HG03025 (cell line): ENCODE measurements around the gene ELAC1.
A peak's percentile ranks its signal among the peaks of the same experiment; 100 is the strongest.
"Not testable (repeated sequence)": the region's sequence is repeated elsewhere in the genome, so short reads cannot be mapped to it uniquely, and the experiment has no call there.

Experiments used
- ATAC-seq: cut with Tn5 transposase; IDR thresholded peaks from one replicate; pipeline ENCODE4 v1.9.1; 2021; ENCODE audit warnings: mild to moderate bottlenecking, moderate library complexity; ENCODE audit not compliant: unreplicated experiment, low FRiP score

Gene ELAC1, protein sequence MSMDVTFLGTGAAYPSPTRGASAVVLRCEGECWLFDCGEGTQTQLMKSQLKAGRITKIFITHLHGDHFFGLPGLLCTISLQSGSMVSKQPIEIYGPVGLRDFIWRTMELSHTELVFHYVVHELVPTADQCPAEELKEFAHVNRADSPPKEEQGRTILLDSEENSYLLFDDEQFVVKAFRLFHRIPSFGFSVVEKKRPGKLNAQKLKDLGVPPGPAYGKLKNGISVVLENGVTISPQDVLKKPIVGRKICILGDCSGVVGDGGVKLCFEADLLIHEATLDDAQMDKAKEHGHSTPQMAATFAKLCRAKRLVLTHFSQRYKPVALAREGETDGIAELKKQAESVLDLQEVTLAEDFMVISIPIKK

DNA sequence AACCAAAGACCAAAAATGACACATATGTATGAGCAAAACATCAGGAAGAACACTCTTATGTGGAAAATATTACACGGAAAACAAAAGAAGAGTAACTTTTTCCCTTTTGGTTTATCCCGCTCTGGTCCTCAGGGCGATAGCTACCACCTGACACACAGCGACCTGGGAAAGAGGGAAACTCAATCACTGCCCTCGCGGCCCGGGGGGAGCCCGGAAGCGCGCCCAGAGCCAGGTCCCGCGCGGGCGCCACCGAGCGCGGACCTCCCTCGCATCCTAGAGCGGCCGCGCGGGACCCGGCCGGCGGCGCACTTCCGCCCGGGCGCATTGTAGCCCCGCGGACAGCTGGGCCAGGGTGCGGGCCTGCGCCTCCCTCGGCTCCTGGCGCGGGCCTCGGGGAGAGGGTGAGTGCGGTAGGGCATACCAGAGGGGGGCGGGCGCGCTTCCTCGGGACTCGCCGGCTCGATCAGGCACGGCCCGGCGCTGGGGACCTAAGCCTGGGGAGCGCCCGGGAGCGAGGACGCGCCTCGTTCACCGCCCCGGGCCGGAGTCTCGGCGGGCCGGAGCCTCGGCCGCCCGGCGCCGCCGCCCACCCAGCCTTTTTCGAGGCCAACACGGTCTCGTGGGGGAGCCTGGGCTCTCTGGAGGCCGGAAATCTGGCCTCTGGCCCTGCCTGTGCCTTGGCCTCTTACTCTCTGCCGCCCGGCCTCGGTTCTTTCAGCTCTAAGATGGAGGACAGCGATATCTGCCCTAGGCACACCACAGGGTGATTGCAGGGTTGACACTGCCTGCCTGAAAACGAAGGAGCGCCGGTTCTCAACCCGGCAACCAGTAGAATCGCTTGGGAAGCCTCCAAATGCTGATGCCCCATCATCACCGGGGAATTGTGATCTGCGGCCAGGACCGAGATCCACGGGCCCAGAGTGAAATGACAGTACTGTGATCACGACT lies at the start of gene ELAC1:
Gene ELAC1, plus strand, starts transcription at position 327 of the 948 bp plus-strand sequence. CDS start 6,365 bp downstream, outside the sequence.
- peak; percentile 97 for ATAC-seq

GRCh38 chr18:50918153-50918552 lies 49.7 kb upstream of the ELAC1 start:
- ATAC-seq: no peak

DNA sequence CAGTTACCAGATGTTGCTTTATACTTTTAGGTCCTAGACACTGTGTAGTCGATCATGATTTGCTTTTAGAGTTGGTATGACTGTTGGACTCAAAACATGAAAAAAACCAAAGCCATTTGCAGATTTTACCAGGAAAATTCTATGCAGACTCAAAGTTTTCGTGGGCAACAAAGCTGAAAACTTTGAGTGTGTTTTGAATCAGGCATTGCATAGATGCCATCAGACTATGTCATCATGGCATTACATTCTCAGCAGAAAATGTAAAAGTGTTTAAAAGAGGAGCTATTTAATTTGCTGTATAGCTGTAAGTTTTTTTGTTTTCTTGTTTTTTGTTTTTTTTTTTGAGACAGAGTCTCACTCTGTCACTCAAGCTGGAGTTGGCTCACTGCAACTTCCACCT lies 43.5 kb upstream of the ELAC1 start:
- ATAC-seq: no peak

DNA sequence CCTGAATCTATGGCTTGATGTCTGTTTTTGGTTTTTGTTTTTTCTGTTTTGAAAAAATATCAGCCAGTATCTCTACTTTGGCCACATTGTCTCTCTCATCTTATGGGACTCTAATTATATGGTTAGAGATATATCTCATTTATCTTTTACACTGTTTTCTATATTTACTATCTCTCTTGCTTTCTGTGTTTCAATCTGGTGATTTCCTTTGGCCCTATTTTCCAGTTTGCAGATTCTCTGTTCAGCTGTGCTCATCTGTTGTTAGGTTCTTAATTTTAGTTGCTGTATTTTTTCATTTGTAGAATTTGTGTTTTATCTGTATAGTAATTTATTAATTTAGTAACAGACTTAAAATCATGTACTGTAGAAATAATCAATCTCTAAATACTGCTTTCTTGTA lies 41.3 kb upstream of the ELAC1 start:
- ATAC-seq: no peak

DNA sequence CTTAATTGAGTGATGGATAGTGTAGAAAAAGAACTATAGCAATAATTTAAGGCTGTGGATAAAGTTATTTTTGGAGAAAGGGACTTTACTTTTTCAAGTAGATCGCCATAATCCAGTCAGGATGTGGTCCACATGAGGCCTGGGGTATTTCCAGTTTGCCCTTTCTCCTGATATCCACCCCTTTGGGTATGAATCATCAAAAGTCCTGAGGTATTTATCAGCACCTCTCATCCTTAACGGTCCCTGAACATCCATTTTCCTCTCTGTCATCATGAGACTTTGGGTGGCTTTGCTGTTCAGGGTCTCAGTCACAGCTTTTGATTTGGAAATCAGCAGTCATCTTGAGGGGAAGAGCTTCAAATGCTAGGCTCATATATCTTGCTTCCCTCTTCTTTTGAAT lies 39.3 kb upstream of the ELAC1 start:
- no peak for ATAC-seq

- no peak for ATAC-seq
Observed at GRCh38 chr18:50933684-50934083, 34.2 kb upstream of the ELAC1 start.

GRCh38 chr18:50934545-50935211 lies 33.2 kb upstream of the ELAC1 start:
- ATAC-seq: no peak

GRCh38 chr18:50935493-50936191 lies 32.2 kb upstream of the ELAC1 start:
- no peak for ATAC-seq

DNA sequence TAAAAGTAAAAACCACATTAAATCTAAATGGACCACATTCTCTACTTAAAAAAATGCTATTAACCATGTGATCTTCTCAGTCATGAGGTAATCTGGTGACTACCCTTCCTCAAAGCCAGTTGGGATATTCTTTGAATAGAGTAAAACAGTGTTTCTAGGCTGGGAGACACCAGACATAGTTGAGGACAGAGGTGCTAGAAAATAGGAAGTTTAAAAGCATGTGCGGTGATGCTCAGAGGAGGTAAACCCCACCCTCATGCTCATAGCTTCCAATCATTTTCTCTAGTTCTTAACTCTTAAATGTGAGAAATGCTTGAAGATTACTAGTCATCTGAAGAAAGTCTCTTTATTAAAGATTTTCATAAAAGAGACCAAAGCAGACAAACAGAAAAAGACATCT lies 30.7 kb upstream of the ELAC1 start:
- ATAC-seq: no peak

DNA sequence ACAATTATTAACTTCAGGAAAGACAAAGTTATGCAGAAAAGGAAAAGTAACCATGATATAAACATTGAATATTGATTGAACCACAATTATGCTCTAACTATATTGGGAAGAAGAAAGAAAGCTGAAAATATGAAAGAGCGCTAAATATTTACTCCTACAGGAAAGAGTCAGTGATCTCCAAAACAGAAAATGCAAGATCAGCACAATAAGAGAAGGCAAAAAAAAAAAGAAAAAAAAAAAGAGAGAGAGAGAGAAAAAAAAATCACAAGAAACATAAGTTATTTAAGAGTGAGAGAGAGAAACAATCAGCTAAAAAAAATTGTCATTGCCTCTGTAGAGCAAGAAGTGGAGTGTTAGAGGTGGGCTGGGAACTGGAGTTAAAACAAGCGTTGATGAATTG lies 28.9 kb upstream of the ELAC1 start:
- ATAC-seq: no peak

DNA sequence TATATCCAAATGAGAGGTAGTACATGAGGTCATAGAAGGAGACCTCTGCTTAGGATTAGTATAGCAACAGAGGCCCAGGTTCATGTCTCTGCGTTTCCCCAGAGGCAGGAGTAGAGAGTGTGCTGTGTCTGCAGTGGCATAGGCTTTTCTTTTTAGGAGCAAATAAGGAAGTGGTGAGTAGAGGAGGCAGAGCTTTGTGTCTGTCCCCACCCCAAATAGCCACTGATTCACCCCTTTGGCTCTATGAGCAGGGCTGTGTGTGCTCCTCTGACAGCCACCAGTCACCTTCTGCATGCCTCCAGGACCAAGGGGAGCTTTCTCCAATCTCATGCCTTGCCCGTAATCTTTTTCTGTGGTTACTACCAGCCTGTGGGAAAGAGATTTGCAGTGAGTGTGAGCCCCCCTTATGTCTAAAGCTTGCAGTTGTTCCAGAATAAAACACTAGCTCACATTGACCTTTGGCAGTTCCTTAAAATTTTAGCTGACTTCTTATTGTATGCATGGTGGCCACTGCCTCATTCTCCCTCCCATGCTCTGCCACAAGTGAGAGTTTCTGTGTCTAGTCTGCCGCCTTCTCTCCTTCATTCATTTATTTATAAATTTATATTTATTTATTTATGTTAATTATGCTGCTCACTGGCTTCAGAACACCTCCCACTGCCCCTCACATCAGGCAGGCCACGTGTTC lies 23.5 kb upstream of the ELAC1 start:
- no peak for ATAC-seq

DNA sequence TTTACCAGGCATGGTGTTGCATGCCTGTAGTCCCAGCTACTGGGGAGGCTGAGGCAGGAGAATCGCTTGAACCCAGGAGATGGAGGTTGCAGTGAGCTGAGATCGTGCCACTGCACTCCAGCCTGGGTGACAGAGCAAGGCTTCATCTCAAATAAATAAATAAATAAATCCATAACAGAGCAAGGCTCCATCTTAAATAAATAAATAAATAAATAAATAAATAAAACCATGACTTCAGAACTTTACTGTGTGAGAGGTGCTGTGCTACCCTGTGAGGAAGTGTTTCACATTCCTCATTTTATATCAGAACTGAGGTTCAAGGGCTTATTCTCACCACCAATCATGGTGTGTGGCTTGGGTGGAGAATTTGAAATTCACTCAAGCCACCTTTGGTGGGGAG lies 21.9 kb upstream of the ELAC1 start:
- not testable (repeated sequence) for ATAC-seq

GRCh38 chr18:50947899-50948298 lies 19.9 kb upstream of the ELAC1 start:
- no peak for ATAC-seq

GRCh38 chr18:50949185-50949584 lies 18.7 kb upstream of the ELAC1 start:
- ATAC-seq: no peak

DNA sequence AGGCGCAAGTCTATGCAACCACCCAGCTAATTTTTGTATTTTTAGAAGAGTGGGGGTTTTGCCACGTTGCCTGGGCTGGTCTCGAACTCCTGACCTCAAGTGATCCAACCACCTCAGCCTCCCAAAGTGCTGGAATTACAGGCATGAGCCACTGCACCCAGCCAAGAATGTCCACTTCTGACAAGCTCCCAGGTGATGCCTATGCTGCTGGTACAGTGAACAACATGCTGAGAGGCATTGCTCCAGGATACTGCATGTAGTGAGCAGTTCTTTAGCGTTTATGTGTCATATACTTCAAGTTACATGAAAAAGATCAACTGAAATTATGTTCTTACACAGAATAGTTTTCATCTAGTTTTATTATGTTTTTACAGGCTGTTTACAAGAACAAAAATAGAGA lies 17.2 kb upstream of the ELAC1 start:
- no peak for ATAC-seq

DNA sequence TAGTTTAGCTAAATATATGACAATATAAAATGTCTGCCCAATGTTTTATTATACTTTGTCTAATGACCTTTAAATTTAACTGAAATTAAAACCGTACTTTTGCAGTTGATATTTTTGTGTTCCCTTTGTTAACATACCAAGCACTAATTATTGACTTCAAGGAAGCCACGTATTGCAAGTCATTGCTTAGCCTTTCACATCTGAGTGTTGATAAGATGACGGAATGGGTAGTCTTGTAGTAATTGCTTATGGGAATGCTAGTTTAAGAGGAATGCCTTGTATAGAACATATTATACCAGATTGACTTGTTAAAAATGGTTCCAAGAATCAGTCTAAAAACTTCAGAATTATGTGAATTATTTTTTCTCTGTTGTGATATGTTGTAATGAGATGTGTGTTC lies 14.0 kb upstream of the ELAC1 start:
- no peak for ATAC-seq

- ATAC-seq: no peak
Observed at GRCh38 chr18:50955253-50955652, 12.6 kb upstream of the ELAC1 start.

DNA sequence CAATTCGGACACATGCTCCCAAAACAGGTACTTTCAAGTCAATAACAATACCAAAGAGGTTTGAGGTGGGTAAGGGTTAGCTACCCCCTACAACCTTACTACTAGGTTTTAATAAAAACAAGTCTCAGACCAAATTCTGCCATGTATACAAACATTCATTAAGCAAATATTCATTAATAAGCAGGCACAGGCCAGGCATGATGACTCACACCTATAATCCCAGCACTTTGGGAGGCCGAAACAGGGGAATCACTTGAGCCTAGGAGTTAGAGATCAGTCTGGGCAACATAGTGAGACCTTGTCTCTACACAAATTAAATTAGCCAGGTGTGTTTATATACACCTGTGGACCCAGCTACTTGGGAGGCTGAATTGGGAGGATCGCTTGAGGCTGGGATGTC lies 11.7 kb upstream of the ELAC1 start:
- no peak for ATAC-seq

GRCh38 chr18:50961974-50962373 lies 5.9 kb upstream of the ELAC1 start:
- ATAC-seq: no peak

DNA sequence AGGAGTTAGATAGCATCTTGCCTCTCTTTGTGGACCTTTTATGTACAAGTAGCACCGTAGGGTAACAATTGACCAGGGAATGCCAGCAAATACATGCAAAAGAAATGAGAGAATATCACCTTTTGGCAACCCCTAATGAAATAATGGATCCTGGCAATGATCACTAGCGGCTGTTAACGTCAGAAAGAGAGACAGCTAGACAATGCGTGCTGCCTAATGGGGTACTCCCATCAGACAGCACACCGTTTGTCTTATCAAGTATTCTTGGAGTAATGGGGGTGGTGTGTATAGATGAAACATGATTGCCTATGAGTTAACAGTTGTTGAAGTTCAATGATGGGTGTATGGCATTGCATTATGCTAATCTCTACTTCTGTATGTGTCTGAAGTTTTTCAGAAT lies 1.6 kb downstream of the ELAC1 start:
- no peak for ATAC-seq
